GM21786 (cell line): ENCODE measurements around the gene OAT.

Source experiments
- ATAC-seq: cut with Tn5 transposase; IDR thresholded peaks from one replicate; pipeline ENCODE4 v1.9.1; 2021; ENCODE audit not compliant: unreplicated experiment

The OAT gene

GRCh38 chr10:124356701-124357560 lies 61.8 kb downstream of the OAT start:
- no peak for ATAC-seq

- peak; percentile 64 for ATAC-seq
These were observed 64.0 kb downstream of the OAT start for GRCh38 chr10:124354411-124355382.

- ATAC-seq: no peak
These were observed 64.8 kb downstream of the OAT start for GRCh38 chr10:124353896-124354295.

GRCh38 chr10:124353091-124353815 lies 65.5 kb downstream of the OAT start:
- ATAC-seq: no peak

GRCh38 chr10:124351481-124352220 lies 67.1 kb downstream of the OAT start:
- no peak for ATAC-seq

- no peak for ATAC-seq
These were observed 67.9 kb downstream of the OAT start for GRCh38 chr10:124350806-124351205.

- ATAC-seq: no peak
These were observed 68.8 kb downstream of the OAT start for GRCh38 chr10:124349996-124350280.

- ATAC-seq: no peak
These were observed 69.3 kb downstream of the OAT start for GRCh38 chr10:124349231-124349995.

GRCh38 chr10:124348801-124349200 lies 69.9 kb downstream of the OAT start:
- no peak for ATAC-seq

GRCh38 chr10:124347956-124348355 lies 70.8 kb downstream of the OAT start:
- ATAC-seq: no peak
